Upper lobe of left lung (tissue), 6 donors: ENCODE measurements around the gene WSCD2. TPM values are rescaled to one million over a fixed set of nuclear protein-coding genes. Genes with fewer than 3 reads are reported as not detected.

ENCODE experiments used
- ATAC-seq, 2 donors: fragments of 200-7000 bp; cut with Tn5 transposase; one replicate each; pipeline ENCODE4 v1.9.1; 2022; ENCODE audit warnings: mild to moderate bottlenecking in 2 of 2, moderate library complexity in 2 of 2; ENCODE audit not compliant: low FRiP score in 2 of 2
- DNase-seq, 2 donors: peaks; one replicate each; pipeline ENCODE4 v3.0.0-alpha.2; 2019 to 2020
- H3K27ac ChIP-seq, 4 donors: fragments of 200-600 bp; sonication (generic); one replicate each; pipeline ENCODE4 v1.5.1; 2016 to 2019
- H3K27me3 ChIP-seq, 4 donors: fragments of 200-600 bp; sonication (generic); one replicate each; pipeline ENCODE4 v1.5.1; 2017 to 2019
- H3K36me3 ChIP-seq, 4 donors: fragments of 200-600 bp; sonication (generic); one replicate each; pipeline ENCODE4 v1.5.1; 2016 to 2019
- H3K4me1 ChIP-seq, 4 donors: fragments of 200-600 bp; sonication (generic); one replicate each; pipeline ENCODE4 v1.5.1; 2018 to 2019
- H3K4me3 ChIP-seq, 4 donors: fragments of 200-600 bp; sonication (generic); one replicate each; pipeline ENCODE4 v1.5.1; 2017 to 2019; ENCODE audit warnings: mild to moderate bottlenecking in 2 of 4, moderate library complexity in 1 of 4
- H3K9me3 ChIP-seq, 4 donors: fragments of 200-600 bp; sonication (generic); one replicate each; pipeline ENCODE4 v1.5.1; 2018 to 2019
- CTCF ChIP-seq, 6 experiments: fragments of 450-650 bp in 4 of 6; fragments of 200-600 bp in 2 of 6; sonication (generic) in 2 of 6; IDR thresholded peaks; one replicate each; pipeline ENCODE4 v1.5.1; 2016 to 2019; ENCODE audit warnings: antibody characterized with exemption in 6 of 6
- EP300 ChIP-seq, 4 donors: sonication (generic); formaldehyde crosslinking; IDR thresholded peaks; one replicate each; pipeline ENCODE4 v1.5.1; 2017; ENCODE audit warnings: antibody characterized with exemption in 4 of 4, control low read depth in 2 of 4
- POLR2A ChIP-seq, 4 donors: fragments of 450-650 bp; IDR thresholded peaks; one replicate each; pipeline ENCODE4 v1.5.1; 2016 to 2017; ENCODE audit warnings: antibody characterized with exemption in 4 of 4, mild to moderate bottlenecking in 2 of 4
- POLR2AphosphoS5 ChIP-seq, 2 donors: sonication (generic); formaldehyde crosslinking; IDR thresholded peaks; one replicate each; pipeline ENCODE4 v1.5.1; 2017; ENCODE audit warnings: antibody characterized with exemption in 2 of 2
- WGBS, 2 donors: methylation state at CpG; one replicate each; pipeline ENCODE4 v1.1.5; 2017 to 2018; 5-methylcytosine and 5-hydroxymethylcytosine counted together
- total RNA-seq, 6 donors: library from RNA; depleted of rRNA in 4 of 6; stranded (reverse); fragments of >200 nt in 4 of 6; gene quantifications; one replicate each; pipeline versions ENCODE4 v1.1.0 to v1.2.1, GENCODE V29; 2016 to 2021
- donor health status: DM: no; HTN: no; CAD: no; lungs with moderate emphysema.
- donor health status: DM: no; HTN: yes; CAD: no; lungs with severe emphysema.

WSCD2 gene
- total RNA-seq, 6 donors from 2014 or later: 0.17 to 1.0 (median 0.71) TPM

- peak in 1 of 2 donors; percentile 87 for ATAC-seq
- H3K4me1 ChIP-seq: no peaks in the 10 kb centered on the region
- TF ChIP-seq CTCF (IDR thresholded peaks at IDR 0.05) (no peak), POLR2AphosphoS5 (IDR thresholded peaks at IDR 0.05) (no peak), POLR2A (IDR thresholded peaks at IDR 0.05) (no peak), EP300 (IDR thresholded peaks at IDR 0.05) (no peak)
These were observed 31.8 kb upstream of the WSCD2 start for GRCh38 chr12:108097160-108097911.

GRCh38 chr12:108098374-108098773 is 30.7 kb upstream of the WSCD2 start:
- TF ChIP-seq POLR2A (IDR thresholded peaks at IDR 0.05): no peak
- no peak for TF ChIP-seq POLR2AphosphoS5 (IDR thresholded peaks at IDR 0.05)
- no peak for TF ChIP-seq CTCF (IDR thresholded peaks at IDR 0.05)
- TF ChIP-seq EP300 (IDR thresholded peaks at IDR 0.05): no peak
- DNase-seq: no peak
- Histone ChIP-seq H3K27ac (no peak overlapping the region), H3K36me3 (no peaks in the 10 kb centered on the region), H3K4me1 (no peaks in the 10 kb centered on the region), H3K27me3 (no peaks in the 10 kb centered on the region), H3K4me3 (no peak overlapping the region), H3K9me3 (no peaks in the 10 kb centered on the region)
- WGBS, 2 donors: 82 to 94% methylated on average over 8 of the region's 8 CpGs
- ATAC-seq: no peak

More at GRCh38 chr12:108097160-108097911, 31.8 kb upstream of the WSCD2 start:
- H3K4me3 ChIP-seq: no peak overlapping the region
- H3K9me3 ChIP-seq: no peaks in the 10 kb centered on the region
- no peaks in the 10 kb centered on the region for H3K27me3 ChIP-seq
- no peak overlapping the region for H3K27ac ChIP-seq
- no peaks in the 10 kb centered on the region for H3K36me3 ChIP-seq
- 81 to 83% methylated on average over 3 of the region's 3 CpGs for WGBS, 2 donors
- DNase-seq: no peak

- H3K36me3 ChIP-seq: no peaks in the 10 kb centered on the region
- no peak for DNase-seq
- WGBS, 2 donors: 20 to 32% methylated on average over 3 of the region's 3 CpGs
- peak in 1 of 2 donors; percentile 38 for ATAC-seq
- no peaks in the 10 kb centered on the region for H3K9me3 ChIP-seq
- TF ChIP-seq CTCF (IDR thresholded peaks at IDR 0.05) (peak in 1 of 6 experiments; percentile 25), EP300 (IDR thresholded peaks at IDR 0.05) (no peak)
- H3K4me1 ChIP-seq: no peaks in the 10 kb centered on the region
- no peak overlapping the region for H3K27ac ChIP-seq
- H3K27me3 ChIP-seq: no peaks in the 10 kb centered on the region
- H3K4me3 ChIP-seq: no peak overlapping the region
These were observed 30.0 kb upstream of the WSCD2 start for GRCh38 chr12:108099073-108099472.

- TF ChIP-seq EP300 (IDR thresholded peaks at IDR 0.05) (no peak), POLR2A (IDR thresholded peaks at IDR 0.05) (no peak), CTCF (IDR thresholded peaks at IDR 0.05) (no peak), POLR2AphosphoS5 (IDR thresholded peaks at IDR 0.05) (no peak)
- H3K4me3 ChIP-seq: no peak overlapping the region
- ATAC-seq (peak in 1 of 2 donors; percentile 33), DNase-seq (no peak)
- no peaks in the 10 kb centered on the region for H3K9me3 ChIP-seq
- no peaks in the 10 kb centered on the region for H3K36me3 ChIP-seq
- H3K27ac ChIP-seq: no peak overlapping the region
- no peaks in the 10 kb centered on the region for H3K27me3 ChIP-seq
- H3K4me1 ChIP-seq: no peaks in the 10 kb centered on the region
- 69 to 76% methylated on average over 4 of the region's 4 CpGs for WGBS, 2 donors
These were observed 29.2 kb upstream of the WSCD2 start for GRCh38 chr12:108099778-108100489.
